Activated effector memory CD4-positive, alpha-beta T cell treated with anti-CD3 and anti-CD28 coated beads, Interleukin-2, amount 50 U/mL, for 16 hours (primary cell): ENCODE results near the gene KERA.

ENCODE experiments used
- DNase-seq: peaks from one replicate; pipeline ENCODE4 v3.0.0-alpha.2; 2020

The KERA gene

DNA sequence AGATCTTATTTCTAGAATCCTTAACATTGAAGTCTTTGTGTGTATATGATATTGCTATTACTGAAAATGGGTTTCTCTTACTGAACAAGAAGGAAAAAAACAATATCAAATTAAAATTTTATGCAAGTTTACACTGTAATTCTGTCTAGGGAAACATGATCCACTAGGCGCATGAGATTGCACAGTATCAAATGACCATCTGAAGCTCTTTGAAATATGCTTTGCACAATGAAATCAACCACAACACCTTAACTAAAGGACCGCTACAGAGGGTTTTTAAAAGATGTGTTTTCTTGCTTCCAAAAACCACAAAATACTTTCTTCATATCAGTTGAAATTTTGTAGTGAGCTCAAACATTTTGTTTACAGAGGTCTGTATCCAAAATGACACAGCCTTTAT, 15.1 kb upstream of the KERA start:
- no peak for DNase-seq

DNA sequence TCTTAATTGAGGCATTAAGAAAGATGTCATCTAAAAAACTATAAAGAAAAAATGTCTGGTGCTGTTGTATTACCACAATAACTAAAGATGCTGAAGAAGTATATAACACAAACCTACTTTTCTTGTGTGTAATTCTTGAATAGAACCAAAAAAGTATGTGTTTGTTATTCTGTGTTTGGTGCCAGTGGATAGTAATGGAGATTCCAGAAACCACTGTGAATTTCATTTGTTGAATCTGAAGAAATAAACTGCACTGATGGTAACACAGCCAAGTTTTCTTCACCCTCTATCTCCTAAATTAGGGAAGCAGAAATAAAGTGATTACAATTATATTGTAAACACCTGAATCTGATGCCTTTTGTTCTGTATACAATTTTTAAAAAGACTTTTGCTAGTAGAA, 13.1 kb upstream of the KERA start:
- DNase-seq: no peak

DNA sequence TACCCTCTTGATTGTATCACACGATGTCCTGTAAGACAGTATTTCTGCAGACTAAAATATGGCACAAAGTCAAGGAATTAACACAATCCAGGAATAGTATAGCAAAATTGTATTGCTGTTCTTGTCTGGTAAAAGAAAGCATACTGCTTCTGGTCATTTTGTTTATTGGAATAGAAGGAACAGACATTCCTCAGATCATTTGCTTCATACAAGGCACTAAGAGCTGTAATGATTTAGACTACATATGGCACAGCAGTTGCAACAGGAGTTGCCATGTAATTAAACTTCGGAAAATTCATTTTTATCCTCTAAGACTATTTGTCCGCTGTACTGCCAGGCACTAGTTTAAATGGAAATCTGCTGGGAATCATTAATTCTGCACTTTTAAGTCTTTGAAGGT, 7.6 kb upstream of the KERA start:
- DNase-seq: no peak

DNA sequence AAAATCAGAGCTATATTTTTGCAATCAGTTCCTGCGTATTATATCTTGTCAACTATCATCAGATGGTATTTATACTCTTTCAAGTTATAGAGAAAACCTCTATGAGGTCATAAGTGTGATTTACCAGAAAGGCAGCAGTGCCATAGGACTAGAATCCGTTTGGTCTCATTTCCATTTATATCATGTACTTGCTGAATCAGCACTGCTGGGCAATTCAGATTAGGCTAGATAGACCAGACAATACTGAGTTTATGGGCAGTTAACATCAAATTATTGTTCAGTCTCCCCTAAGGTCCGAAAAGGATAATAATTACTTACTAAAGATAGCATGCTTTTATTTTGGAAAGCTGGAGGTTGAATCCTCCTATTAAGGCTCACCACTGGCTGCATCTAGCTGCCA, 6.8 kb upstream of the KERA start:
- no peak for DNase-seq

DNA sequence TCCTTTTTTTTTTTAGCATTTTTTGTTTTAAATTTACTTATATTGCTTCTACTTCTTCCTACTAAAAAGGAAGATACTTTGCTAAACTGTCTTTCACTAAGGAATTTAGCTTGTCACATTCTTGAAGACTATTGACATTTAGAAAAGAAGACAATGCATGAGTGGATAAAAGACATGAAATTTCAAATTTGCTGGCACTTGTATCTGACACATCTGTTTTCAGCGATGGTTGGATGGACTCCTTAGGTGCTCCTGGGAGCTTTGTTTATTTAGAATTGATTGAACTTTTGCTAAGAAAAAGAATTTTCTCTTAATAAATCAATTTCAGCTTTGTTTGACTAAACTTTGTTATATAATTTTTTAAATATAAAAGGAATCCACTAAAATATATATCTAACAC, 3.3 kb upstream of the KERA start:
- no peak for DNase-seq

DNA sequence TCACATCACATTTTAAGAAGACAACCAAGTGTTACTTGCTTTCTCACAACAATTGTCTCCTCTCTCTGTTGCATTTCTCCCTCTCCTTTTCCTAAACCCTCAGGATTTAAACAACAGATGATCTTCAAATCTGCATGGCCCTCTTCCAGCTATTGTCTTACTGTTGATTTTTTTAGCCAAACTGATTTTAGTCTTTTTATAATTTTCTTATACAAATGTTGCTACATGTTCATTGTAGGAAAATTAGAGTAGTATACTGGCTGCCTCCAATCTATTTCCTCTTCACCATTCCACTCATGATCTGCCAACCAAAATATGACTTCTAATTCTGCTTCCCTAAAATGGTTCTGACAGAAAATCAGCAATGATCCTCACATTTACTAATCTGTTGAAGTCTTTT, 1.4 kb upstream of the KERA start:
- no peak for DNase-seq

DNA sequence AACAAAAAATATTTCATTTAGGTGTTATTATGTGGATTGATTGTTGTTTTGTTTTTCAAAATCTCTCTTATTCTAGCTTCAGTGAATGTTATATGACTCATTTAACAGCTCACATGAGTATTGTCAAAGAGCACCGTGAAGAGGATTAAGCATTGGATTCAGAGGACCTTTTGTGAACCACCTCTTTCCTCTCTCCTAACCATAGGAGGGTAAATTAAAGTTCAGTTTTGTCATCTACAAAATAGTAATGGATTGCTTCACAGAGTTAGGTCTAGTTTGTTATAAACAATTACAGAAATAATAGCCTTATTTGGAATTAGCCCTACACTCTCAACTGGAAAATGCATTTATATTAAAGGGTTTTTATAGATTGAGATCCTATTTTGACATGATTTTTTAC, 962 bp upstream of the KERA start:
- no peak for DNase-seq

DNA sequence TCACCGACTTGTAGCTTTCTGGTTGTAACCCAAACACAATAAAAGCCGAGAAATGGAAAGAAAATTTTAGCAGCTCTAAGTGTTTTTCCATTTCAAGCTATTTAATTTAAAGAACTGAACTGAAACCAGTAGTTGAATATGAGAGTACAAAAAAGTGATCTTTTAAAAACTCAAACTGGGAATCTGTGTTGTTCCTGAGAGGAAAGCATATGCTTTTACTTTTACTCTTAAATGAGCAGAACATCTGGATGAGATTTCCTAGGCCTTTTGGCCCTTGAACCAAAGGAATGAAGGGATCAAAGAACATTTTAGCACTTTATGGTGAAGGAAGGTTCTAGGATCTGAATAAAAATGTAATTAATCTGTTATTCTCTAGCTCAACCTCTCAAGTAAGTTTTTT, 1.3 kb downstream of the KERA start:
- DNase-seq: no peak

DNA sequence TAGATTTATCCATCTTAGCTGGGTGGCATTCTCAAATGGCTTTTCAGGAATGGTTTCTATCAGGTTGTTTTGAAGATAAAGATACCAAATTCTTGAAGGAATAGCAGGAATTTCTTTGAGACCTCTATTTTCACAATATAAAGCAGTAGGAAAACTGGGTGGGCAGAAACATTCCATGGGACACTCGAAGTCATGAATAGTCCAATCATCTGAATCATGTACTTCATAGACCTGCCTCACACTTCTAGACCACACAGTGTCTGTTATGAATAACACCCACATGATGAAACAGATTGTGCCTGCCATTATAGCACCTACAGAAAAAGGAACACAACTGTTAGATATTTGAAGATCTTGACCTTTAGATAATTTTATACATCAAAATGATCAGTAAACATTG, 1.8 kb downstream of the KERA start:
- no peak for DNase-seq

DNA sequence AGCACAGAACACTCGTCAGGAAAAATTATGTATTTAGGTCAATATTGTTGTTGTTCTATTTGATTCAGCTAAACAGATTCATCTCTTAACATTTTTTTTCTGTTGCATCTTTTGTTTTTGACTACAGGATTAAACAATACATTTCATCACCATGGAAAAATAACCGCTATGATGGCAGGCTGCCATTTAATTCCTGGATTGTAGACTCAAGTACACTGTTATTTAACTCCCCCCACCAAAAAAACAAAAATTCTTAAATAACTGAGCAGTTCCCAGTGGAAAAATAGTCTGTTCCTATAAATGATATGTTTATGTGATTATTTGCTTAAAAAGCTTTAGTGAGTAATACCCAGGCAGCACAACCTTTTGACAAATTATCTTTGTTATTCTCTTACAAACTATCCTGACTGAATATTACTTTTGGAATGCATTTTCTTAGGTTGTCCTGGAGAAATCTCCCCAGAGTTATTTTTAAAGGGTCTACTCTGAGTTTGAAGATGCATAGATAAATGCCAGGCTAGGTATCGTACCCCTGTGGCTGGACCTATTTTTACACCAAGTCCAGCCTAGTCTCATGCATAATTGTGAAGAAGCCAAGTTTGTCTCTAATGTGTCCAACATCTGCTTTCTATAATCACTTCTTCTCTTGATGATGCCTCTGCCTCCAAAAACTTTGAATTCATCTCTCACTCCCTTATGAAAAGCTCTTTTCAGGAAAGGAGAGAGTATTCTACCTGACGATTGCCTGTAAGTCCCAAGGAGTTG, 3.7 kb downstream of the KERA start:
- DNase-seq: no peak

DNA sequence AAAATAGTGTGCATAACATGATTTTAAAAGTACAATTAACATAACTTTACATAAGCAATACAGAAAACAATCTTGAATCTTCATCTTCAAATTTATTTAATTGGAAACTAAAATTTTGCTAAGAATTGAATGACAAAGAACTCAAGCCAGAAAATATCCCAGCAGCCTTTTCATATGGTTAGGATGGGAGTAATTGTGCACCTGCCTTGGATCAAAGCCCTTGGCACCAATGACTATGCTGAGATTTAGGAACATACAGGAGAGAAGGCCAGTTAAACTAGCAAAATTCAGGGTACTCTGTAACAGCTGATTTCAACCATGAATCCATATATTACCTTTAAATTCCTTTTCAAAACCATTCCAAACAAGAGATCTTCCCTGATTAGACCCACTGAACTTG, 5.8 kb downstream of the KERA start:
- DNase-seq: no peak

DNA sequence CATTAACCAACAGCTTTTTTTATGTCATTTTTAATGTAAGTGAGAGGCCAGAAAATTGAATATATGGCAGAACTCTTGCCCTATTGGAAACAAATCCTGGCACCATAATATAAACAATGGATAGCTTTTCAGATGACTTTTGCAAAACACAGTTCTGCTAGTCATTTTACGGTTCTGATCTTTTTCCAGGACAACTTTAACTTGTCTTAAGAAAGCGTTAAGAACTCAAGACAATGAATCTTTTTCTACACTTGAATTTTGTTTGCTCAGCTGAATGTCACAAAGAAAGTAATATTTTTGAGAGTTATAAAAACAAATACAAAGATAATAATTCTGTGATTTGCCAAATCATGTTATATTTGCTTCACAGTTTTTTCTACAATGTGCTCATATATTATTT, 13.2 kb downstream of the KERA start:
- no peak for DNase-seq

DNA sequence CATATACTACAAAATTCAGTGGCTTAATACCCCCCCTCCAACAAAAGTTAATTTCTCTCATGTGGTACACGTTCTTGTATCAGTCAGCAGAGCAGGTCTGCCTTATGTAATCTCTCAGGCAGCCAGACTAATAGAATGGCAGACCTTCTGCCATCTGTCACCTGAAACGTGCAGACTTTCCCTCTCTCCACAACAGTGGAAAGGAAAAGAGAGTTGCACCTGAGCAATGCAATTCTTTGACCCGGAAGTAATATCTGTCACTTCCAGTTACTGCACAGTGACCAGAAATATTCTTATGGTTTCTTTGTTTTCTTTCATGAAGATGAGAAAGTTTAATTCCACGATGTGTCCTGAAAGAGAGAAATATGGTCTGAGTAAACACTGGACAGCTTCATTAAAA, 14.4 kb downstream of the KERA start:
- DNase-seq: no peak

DNA sequence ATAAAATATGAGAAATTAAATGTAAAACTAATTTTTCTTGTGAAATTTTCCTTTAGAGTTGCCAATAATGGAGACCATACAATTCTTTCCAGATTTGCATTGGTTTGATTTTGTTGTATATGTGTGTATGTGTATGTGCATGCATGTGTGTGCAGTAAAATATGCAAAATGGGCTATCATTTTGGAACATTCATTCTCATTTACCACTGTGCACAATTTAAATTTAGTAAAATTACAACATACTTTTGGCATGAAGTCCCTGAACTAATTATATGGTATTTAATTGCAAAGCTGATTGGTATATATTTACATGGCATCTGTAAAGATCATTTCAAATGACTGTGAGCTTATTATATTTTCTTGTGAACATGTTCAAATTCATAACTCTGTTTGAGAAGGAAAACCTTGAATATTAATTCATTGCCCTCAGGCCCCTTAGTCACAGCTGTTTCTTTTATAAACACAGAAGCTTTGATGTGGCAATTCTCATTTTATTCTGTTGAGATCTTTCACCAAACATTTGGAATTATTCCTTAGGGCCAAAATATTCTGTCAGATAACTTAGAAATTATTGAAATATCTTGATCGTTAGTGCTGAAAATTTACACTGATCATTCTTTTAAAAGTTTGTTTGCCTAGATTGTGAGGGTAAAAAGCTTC, 17.6 kb downstream of the KERA start:
- no peak for DNase-seq

DNA sequence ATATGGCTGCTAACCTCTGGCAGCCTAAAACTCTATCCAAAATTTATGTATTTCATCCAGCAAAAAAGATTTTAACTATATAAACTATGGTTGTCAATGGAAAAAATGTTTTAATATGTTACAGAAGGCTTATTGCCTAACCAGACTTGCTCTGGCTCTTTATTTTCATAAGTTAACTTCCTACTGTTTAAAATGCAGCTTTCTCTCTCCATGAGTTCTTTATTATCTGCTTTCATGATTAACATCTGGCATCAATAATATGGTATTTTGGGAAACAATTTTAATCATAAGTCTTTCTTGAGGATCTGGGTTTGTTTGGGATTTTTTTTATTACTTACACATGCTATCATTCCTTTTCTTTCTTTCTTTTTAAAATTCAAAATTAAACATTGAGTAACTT, 20.5 kb downstream of the KERA start:
- DNase-seq: no peak

DNA sequence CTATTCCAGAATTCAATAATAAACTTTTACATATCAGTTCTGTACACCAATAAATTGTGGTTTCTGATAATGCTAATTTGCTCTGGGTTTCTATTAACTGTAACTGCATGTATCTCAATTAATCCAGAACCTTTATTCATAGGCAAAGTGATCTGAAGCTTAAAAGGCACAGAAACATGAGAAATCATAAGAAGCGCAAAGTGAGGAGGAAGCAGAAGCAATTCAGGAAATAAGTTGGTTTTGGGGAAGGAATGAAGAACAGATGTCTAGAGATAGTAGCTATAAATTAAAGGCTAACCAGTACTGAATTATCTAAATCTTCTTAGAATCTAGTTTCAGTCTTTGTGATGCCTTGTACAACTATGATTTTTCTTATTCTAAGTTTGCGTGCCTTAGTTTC, 24.6 kb downstream of the KERA start:
- DNase-seq: no peak

DNA sequence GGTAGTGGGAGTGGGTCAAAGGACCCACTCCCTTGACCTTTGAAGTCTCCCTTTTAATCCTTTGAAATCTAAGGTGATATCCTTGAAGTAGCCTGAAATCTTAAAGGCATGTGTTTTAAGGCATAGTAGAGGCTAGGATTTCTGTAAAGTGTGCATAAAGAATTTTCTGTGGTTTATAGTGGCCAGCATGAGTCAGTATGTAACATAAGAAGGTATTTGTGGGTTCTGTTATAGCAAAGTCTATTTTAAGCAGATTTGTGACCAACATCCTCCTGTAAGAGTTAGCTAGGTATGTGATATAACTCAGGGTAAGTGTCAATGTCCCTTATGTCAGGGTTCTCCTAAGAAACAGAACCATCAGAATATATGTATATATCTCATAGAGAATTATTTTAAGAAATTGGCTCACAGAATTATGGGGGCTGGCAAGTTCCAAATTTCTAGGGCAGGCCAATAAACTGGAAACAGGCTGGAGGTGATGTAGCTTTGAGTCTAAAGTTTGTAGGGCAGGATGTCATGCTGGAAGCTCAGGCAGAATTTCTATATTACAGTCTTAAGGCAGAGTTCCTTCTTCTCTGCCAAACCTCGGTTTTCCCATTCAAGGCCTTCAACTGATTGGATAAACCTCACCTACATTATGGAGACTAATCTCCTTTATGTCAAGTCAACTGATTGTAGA, 34.4 kb downstream of the KERA start:
- no peak for DNase-seq

DNA sequence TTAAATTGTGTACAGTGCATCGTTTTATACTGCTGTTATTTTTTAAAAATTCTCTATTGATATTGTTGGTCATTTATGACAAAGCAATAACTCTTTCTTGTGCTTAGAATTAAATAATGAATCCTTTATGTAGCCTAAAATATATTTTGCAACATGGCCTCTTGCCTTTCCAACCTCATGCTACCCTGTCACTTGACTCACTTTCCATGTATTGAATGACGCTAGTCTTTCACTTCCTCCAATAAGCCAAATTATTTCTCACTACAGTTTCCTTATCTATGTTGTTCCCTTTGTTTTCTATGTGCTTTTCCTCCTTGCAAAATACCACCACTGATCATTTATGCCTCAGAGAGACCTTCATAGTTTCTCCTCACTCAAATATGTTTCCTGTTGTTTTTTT, 36.7 kb downstream of the KERA start:
- no peak for DNase-seq

DNA sequence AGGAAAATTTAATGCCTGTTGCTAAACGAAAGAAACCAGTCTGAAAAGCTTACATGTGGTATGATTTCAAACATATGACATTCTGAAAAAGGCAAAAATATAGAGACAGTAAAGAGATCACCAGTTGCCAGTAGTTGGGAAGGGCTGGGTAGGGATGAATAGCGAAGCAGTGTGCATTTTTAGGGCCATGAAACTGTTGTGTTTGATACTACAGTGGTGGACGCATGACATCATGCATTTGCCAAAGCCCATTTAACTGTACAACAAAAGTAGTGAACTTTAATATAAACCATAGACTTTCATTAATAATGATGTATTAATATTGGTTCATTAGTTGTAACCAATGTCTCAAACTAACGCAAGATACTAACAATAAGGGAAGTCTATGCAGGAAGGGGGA, 38.4 kb downstream of the KERA start:
- no peak for DNase-seq

DNA sequence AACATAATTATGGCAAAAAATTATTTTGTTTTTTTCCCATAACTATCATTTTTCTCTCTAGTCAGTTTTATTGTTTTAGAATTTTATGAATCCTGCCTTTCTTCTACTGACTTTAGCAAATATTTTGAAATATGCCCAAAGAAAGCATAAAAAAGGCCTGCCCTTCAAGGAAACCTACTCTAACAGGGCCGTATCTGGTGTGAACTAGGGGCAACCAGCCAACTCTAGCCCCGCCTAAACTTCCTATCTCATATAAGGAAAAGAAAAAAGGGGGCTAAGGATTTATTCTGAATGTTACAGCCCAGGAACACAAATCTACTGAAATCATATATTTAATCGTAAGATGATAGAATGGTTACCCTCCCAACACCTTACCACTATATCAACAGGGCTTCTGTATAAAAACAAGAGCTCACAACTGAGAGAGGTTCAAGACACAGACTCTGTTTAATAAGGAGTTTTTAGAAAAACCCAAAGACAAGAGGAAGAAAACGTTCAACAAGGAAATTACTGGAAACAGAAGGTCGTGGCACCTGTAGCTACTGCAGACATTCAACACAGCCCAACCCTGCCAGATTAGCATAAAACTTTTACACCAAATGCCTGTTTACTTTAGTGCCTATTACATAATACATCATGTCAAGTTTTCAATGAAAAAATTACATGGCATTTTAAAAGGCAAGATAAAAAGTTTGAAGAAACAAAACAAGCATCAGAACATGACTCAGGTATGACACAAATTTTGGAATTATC, 40.1 kb downstream of the KERA start:
- no peak for DNase-seq

DNA sequence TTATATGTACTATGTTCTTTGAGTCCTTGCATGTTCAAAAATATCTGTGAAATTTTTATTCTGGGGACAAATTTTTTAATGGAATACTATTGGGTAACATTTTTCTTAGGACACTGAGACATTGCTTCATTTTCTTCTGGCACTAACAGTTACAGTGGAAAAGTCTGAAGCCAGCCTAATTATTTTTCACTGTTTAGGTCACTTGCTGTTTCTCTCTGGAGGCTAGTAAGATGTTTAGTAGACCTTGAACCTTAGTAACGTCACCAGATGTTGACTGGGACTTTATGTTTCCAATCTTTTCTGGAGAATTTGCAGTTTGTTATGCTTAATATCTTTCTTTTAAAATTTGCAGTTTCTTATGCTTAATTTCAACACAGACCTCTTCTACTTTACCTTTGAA, 40.8 kb downstream of the KERA start:
- no peak for DNase-seq

DNA sequence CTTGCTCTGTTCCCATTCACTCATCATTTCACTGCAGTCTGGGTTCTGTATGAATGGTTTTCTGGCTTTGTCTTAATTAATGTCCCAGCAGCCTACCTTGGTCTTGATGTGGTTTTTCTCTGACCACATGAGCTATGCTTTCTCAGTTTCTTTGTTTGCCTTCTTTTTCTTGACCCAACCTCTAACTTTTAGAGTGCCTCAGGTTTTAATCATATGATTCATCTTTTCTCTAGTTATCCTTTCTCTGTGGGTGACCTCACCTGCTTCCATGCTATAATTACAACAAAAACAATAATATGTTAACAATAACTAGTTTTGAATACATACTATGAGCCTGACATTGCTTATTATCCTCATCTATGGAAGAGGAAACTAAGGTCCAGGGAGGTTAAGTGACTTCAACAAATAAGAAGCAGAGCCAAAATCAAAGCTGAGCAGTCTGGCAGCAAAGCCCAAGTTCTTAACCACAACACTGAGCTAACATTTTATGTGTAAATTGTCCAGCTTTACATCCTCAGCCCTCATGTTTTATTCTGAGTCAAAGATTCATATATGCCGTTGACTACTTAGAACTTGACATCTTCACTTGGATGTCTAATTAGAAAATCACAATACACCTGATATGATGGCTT, 48.4 kb downstream of the KERA start:
- no peak for DNase-seq
